Central memory CD4-positive, alpha-beta T cell (primary cell): ENCODE results near the gene NIM1K.
"Not testable (repeated sequence)": the region's sequence is repeated elsewhere in the genome, so short reads cannot be mapped to it uniquely, and the experiment has no call there.

Experiments
- DNase-seq: peaks from one replicate; pipeline ENCODE4 v3.0.0; 2022
- total RNA-seq, 3 experiments: gene quantifications; one replicate each; lab custom pipeline; 2026; lab: John Stamatoyannopoulos, UW

NIM1K gene
- total RNA-seq, result 0.28 to 0.96 (median 0.60) reads per million in 3 experiments

- DNase-seq, result peak; percentile 8
Observed at GRCh38 chr5:43191740-43192557, at the start of gene NIM1K. Gene NIM1K, plus strand, starts transcription at chr5:43192225. Its CDS starts 53,551 bp downstream, at chr5:43245776.

DNA sequence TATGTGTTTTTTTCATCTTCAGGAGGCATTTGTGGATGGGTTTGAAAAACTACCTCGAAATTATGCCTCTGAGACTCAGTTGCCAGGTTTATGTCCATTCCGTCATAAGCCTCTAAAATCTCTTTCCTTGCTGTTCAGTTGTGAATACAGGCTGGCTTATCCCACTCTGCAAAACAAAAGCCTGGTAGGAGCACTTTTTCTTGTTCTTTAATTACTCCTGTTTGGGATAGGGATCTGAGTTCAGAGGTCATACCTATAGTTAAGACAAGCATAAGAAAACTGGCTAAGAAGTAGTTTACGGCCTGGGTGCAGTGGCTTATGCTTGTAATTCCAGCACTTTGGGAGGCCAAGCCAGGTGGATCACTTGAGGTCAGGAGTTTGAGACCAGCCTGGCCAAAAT, 47.0 kb upstream of the NIM1K start:
- DNase-seq, result no peak

GRCh38 chr5:43146958-43147357, 45.1 kb upstream of the NIM1K start:
- DNase-seq, result no peak

DNA sequence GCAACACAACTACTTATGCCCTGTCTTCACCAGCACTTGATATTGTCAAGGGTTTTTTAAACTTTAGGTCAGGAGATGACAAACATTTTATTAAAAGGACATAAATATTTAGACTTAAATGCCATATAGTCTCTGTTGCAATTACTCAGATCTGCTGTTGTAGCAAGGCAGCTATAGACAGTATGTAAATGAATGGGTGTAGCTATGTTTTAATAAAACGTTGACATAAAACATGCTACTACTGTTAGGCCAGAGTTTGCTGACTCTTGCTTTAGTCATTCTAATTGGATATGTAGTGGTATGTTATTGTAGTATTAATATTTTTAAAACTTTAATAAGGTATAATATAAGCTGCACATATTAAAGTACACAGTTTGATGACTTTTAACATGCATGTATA, 43.6 kb upstream of the NIM1K start:
- no peak for DNase-seq

GRCh38 chr5:43149231-43149630, 42.8 kb upstream of the NIM1K start:
- no peak for DNase-seq

DNA sequence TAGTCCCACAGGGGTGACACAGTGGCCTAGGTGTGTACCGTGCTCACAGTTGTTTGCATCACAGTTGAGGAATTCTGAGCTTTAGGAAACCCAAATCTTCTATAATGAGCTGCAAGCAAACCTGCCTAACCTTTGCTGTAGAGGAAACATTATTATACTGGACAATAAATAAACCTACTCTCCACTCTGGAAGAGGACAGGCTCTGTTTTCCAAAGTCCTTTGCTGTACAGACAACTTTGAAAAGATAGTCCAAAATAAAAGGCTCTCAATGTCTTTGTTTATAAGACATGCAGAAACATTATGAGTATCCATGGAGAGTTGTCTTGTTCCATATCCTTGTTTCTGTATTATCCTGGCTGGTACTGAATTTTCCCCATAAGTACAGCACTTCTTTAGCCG, 42.0 kb upstream of the NIM1K start:
- no peak for DNase-seq

DNA sequence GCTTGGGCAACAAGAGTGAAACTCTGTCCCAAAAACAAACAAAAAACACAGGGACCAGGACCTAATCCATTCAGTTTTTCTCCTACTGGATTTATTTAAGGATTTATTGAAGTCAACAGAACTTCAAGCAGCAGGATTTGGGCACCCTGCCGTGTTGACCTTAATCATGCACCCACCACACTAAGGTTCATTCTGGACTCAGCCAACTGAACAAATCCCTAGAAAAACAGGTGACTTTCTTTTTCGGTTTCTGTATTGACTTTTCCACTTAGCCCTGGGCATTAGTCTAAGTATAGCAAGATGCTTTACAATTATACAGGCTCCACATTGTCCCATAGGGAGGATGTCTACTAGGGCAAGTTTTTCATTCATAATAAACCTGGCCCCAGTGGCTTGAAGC, 41.3 kb upstream of the NIM1K start:
- DNase-seq, result no peak

DNA sequence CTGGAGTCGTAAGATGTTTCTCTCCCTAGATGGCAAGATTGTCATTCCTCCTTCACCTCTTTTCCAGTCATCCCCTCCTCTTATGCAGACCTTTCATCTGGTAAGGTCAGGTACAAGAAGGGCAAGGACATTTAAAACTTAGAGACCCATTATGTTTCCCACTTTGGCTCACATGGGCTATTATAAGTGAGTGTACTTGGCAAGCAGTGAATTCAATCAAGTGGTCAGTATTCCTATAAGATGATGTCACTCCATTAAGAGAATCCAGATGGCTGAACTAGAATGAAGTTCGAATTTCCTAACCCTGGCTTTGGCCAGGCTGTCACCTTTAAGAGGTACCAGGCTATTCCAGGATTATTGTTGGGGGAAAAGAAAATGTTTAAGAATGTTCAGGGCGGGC, 39.1 kb upstream of the NIM1K start:
- no peak for DNase-seq

DNA sequence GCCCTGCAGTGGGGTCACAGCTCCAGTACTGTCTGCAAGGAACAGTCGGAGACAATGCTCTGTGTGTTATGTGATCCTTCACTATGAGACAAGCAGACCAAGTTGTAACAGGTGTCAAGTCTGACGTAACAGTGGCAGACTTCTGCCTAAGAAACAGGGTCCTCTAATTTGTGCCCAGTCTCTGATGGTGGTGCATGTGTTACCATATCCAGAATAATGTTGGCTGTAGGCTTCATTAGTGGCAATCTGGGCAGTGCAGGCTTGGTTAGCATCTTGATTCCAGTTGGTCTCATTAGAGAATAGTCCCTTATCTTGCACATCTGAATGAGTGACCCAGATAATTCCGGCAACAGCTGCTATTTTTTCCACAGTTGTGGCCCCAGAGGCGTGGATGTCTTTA, 37.6 kb upstream of the NIM1K start:
- no peak for DNase-seq

- DNase-seq, result no peak
Observed at GRCh38 chr5:43155394-43156096, 36.5 kb upstream of the NIM1K start.

DNA sequence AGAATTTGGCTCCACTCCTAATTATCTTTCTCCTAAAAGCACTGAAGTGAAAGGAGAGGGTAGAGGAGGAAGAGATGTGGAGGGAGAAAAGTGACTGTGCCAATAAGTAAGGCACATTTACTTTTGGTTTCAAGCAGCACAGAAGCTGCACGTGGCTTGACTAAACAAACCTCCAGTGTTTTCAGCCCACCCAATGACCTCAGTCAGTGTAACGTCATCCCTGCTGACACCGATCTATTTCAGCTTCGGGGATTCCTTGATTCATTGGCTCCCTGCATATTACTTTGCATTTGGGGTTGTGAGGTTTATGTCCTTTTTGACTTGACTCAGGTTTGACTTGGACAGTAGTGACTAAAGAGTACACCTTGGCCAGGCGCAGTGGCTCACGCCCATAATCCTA, 35.6 kb upstream of the NIM1K start:
- no peak for DNase-seq

DNA sequence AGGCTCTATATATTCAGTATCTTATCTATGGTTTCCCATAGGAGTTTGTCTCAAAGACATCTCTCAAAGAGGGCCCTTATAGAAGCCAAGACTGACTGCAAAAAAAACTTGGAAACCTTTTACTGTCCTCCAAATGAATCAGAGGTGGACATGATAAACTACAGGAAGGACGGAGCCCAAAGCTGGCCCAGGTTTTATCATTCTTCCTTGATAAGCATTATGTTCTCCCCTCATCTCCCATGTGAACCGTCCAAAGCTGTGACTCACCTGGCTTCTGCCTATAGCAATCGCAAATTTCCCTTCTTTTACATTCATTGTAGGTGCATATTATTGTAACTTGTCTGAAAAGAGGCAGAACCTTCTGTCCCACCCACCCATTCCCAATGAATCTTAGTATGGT, 35.0 kb upstream of the NIM1K start:
- no peak for DNase-seq

DNA sequence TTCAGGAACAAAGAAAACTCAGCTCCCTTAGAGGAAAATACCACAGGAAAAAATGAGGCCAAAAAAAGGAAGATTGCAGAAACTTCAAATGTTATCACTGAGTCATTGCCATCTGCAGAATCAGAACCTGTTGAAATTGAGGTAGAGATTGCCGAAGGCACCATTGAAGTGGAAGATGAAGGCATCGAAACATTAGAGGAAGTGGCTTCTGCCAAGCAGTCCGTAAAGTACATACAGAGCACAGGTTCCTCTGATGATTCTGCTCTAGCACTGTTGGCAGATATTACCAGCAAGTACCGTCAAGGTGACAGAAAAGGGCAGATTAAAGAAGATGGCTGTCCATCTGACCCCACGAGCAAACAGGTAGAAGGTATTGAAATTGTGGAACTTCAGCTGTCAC, 30.8 kb upstream of the NIM1K start:
- no peak for DNase-seq

DNA sequence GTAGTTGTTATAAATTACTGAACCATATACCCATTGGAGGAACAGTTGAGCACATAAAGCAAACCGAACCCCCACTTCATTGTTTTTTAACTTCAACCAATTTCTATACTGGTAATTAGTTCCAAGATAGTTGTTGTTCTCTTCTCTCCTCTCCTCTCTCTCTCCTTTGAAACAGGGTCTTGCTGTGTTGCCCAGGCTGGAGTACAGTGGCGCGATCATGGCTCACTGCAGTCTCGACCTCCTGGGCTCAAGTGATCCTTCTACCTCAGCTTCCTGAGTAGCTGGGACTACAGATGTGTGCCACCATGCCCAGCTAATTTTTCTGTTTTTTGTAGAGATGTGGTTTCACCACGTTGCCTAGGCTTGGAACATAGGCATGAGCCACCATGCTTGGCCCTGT, 27.2 kb upstream of the NIM1K start:
- DNase-seq, result not testable (repeated sequence)

DNA sequence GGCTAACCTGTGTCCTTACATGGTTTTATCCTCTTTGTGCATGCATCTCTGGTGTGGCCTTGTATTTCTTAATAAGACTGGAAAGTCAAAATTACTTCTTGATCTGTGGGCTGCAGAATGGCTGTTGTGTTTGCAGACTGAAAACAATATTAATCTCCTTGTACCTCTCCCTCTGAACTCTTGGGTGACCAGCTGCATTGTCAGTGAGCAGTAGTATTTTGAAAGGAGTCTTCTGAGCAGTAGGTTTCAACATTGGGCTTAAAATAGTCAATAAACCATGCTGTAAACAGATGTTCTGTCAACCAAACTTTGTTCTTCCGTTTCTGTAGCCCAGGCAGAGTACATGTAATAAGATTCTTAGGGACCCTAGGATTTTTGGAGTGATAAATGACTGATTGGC, 26.7 kb upstream of the NIM1K start:
- no peak for DNase-seq

DNA sequence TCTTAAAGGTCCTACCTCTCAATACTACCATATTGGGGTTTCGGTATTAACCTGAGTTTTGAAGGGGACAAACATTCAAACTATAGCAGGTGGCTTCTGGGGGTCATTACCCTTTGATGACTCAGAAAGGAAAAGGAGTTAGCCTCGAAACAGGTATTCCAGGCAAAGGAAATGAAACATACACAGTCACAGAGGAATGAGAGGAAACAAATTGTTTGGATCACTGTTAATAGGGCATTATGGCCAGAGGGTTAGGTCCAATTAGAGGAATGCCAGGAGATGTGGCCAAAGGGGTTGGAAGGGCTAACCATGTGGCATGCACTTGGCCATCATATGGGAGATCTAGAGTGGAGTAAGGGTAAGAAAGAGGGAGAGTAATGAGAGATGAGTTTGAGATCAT, 23.9 kb upstream of the NIM1K start:
- DNase-seq, result no peak

DNA sequence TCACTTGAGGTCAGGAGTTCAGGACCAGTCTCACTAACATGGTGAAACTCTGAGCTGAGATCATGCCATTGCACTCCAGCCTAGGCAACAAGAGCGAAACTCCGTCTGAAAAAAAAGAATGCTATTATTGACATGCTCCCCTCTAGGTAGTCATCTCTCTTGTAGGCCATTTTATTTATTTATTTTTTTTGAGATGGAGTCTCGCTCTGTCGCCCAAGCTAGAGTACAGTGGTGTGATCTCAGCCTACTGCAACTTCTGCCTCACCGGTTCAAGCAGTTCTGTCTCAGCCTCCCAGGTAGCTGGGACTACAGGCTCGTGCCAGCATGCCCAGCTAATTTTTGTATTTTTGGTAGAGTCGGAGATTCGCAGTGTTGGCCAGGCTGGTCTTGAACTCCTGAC, 20.6 kb upstream of the NIM1K start:
- no peak for DNase-seq

DNA sequence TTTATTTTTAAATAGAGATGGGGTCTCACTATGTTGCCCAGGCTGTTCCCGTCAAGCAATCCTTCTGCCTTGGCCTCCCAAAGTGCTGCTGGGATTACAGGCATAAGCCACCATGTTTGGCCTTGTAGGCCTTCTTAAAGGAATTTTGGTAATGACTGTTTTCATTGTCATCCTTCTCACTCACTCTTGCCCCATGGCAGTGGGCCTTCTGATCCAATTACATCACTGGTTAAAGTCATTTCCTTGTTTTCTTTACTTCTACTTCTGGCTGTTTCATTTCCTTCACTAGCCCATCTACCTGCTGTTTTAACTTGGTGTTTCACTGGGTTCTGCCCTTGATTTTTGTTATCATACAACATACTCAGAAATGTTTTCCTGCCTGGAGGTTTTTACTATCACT, 20.1 kb upstream of the NIM1K start:
- no peak for DNase-seq

GRCh38 chr5:43172779-43173178, 19.2 kb upstream of the NIM1K start:
- no peak for DNase-seq

DNA sequence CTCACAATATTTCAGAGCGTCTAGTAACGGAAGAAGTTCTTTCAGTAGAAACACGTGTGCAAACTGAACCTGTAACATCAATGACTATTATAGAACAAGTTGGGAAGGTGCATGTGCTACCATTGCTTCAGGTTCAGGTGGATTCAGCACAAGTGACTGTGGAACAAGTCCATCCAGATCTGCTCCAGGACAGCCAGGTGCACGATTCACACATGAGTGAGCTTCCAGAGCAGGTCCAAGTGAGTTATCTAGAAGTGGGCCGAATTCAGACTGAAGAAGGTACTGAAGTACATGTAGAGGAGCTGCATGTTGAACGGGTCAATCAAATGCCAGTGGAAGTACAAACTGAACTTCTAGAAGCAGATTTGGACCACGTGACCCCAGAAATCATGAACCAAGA, 17.4 kb upstream of the NIM1K start:
- no peak for DNase-seq

- DNase-seq, result no peak
Observed at GRCh38 chr5:43179836-43180235, 12.2 kb upstream of the NIM1K start.

GRCh38 chr5:43182421-43182820, 9.6 kb upstream of the NIM1K start:
- DNase-seq, result no peak

DNA sequence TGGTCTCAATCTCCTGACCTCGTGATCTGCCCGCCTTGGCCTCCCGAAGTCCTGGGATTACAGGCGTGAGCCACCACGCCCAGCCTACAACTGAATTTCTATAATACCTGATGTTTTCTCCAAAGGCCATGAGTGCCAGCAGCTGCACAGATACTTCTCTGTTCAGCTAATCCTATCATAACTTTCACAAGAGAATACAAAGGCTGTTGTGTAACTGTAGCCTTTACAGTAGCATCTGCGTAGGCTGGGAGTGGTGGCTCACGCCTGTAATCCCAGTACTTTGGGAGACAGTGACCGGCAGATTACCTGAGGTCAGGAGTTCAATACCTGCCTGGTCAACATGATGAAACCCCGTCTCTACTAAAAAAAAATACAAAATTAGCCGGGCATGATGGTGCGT, 8.9 kb upstream of the NIM1K start:
- DNase-seq, result not testable (repeated sequence)
